Midbrain (tissue), 1 donor: ENCODE results near the gene P4HB.

ENCODE experiments used
- DNase-seq: peaks from one replicate; lab custom pipeline; 2025; lab: John Stamatoyannopoulos, UW

P4HB gene

GRCh38 chr17:81831957-81832607, 28.3 kb downstream of the P4HB start:
- DNase-seq: no peak

GRCh38 chr17:81831563-81831956, 28.8 kb downstream of the P4HB start:
- no peak for DNase-seq

- DNase-seq: no peak
Observed at GRCh38 chr17:81829858-81830257, 30.5 kb downstream of the P4HB start.

DNA sequence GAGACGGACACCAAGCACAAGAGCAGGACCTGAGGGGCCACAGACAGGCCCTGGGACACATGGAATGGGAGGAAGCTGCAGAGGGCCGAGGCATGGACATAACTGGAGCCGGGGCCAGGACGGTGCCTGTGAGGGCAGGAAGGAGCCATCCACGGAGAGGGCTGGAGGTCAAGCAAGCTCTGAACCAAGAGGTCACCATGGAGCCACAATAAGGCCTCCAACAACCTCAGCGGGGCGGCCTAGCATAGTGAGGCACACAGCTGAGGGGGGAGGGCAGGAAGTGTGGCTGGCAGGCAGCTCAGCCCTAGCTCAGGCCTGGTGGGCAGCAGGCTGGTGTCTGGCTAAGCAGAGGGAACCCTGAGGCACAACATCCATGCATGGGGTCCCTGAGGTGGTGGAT, 31.7 kb downstream of the P4HB start:
- no peak for DNase-seq

- DNase-seq: no peak
Observed at GRCh38 chr17:81825841-81826466, 34.4 kb downstream of the P4HB start.

- DNase-seq: no peak
Observed at GRCh38 chr17:81824595-81824994, 35.7 kb downstream of the P4HB start.

DNA sequence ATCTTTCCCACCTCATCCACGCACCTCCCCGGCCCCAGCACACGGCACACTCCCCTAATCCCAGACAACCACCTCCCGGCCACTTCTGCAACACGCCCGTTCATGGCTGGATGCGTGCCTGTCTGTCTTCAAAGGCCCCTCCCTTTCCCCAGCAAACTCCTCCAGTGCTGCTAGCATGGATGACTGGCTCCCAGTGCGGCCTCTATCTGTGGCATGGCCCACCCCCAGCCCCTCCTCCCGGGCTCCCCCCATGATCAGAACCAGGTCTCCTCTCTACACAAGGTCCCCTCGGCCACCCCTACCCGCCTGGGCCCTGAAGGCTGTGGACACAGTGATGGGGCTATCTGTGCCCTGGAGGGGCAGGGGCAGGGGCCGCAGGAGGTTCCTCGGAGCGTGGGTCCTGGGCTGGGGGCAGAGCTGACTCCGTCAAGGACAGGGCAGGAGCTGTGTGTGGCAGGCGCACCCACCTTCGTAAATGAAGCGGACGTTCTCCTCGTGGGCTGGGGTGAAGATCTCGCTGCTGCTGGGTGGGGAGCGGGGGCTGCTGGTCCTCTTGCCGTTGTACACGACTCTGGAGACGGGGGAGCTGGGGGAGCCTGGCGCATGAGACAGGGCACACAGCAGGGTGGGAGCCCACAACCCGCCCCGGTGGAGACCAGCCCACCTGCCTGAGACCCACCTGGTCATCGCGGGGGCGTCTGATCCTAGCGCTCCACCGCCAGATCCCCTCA, 36.4 kb downstream of the P4HB start:
- DNase-seq: no peak

DNA sequence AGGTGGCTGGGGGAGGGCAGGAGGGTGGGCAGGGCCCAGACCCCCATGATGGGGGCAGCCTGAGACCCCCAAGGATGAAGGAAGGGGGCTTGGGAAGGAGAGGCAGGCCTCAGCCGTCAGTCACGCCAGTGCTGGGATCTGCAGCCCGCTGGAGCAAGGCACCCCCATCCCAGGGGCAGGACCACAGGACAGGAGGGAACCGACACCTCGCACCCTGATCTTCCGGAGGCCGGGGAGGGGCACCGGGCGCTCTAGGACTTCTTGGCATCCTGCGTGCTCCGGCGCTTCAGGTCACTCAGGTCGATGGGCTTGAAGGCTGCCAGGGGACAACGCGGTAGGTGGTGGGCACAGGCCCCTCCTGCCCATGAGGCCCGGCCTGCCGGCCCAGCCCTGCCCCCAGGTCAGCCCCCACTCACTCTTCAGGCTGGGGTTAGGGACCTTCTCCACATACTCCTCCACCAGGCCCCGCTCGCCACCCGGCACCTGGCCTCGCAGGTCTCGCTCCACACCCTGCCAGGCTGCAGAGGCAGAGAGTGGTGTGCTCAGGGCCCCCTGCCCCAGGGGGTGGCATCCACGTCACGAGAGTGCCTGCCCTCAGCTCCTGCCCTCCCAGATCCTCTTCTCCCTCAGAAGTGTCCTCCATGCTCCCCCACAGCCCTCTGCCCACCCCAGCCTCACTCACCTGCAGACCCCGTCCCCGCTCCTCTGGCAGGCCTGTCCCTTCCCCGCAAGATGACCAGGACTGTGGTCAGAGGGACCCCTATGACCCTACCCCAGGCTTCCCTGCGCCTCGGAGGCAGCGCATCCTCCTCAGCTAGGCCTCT, 37.1 kb downstream of the P4HB start:
- DNase-seq: no peak

DNA sequence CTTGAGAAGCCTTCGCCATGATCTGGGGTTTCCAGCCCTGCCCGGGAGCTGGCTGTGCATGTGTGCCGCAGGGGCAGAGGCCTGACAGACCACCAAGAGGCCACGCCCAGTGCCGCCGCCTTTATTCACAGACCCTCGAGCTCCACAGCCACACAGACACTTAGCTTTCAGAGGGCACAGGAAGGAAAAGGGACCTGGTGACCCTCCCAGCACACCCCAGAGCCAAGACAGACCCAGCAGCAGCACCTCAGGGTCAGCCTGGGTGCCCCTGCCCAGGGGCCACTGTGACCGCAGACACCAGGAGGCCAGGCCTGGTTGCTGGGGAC, 38.1 kb downstream of the P4HB start:
- DNase-seq: no peak

DNA sequence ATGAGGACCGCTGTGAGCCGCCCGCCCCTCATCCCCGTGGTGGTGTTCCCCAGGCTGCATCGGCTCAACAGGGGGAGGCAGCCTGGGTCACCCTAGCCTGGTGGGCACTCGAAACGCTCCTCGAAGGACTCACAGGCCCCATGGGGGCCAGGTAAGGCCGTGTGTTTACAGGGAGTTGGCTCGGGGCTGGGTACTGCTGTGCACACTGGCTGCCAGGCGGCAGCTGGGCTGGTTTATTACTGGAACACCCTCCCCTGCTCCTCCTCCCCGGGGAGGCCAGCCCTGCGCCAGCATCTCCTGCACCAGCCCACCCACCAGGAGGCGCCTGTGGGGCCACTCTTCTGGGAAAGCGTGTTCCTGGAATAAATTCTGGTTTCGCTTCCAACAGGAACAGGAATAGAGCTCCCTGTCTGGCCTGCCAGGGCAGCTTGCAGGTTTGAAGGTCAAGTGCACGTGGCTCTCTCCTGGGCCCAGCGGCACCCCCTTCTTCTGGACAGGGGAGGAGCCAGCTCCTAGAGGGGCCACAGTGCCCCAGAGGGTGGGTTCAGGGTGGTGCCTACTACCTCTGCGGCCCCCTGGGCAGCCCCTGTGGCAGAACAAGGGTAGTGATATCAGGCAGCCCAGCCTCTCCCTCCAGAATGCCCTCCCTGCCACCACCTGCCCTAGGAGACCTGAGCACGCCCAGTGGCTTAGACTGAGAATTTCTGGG, 38.6 kb downstream of the P4HB start:
- DNase-seq: peak; percentile 38

DNA sequence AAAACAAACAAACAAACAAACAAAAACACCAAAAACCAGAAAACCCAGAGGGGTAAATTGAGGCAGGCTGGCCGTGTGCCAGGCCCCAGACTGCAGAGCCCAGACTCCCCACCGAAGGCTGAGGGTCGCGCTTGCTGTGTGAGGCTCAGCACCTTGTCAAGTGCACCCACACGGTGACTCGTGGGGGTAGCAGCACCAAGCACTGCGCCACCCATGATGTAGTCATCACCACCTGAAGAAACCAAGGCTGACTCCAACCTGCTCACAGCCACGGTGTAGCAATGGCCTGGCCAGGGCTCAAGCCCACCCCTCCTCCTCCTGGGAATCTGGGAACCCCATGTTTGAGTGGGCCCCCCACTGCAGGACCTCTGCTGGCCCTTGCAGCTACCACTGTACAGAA, 39.2 kb downstream of the P4HB start:
- no peak for DNase-seq

- DNase-seq: no peak
Observed at GRCh38 chr17:81819708-81820107, 40.6 kb downstream of the P4HB start.

- no peak for DNase-seq
Observed at GRCh38 chr17:81817758-81818147, 42.6 kb downstream of the P4HB start.

DNA sequence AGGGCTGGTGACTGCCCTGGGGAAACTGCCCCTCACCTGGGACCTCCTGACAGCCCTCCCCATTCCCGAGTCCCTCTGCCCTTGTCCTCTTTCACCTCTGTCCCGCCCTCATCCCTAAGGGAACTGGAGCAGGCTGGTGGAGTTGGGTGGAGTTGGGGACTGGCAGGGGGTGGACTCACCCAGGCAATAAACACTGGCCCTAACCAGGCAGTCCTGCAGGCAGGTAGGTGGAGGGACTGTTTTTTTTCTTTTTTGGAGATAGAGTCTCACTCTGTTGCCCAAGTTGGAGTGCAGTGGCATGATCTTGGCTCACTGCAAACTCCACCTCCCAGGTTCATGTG, 44.7 kb downstream of the P4HB start:
- no peak for DNase-seq

DNA sequence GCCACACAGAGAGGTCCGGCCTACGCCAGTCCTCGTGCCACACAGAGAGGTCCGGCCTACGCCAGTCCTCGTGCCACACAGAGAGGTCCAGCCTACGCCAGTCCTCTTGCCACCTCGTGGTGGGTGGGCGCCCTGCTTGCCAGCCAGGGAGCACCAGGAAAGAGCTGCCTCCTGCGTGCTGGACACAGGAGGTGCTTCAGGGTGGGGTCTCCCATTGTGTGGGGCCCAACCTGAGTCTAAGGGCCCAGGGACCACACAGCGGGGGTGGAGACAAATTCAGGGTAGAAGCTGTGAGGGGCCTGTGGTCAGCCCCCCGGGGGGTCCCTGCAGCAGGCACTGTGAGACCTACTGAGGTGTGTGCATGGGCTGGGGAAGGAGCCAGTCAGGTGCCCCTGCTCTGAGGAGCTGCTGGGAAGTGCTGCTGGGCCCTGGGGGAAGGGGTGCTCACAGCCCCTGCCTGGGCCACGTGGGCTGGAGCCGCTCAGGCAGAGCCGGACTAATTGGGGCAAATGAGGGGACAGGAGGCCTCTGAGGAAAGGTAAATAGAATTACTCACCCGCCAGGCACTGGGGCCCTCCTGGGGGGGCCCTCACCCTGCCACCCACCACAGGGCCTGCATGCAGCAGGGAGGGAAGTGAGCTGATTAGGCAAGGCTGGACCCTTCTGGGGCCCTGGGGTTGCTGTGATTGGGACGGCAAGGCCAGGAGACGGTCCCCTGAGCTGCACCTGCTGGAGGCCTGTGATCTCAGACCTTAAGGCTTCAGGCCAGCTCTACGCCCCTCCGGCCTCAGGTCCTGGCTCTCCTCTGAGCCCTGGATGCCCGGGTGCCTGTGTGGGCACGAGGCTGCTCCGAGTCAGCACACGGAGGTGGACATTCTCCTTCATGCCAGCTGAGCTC, 45.3 kb downstream of the P4HB start:
- DNase-seq: no peak

DNA sequence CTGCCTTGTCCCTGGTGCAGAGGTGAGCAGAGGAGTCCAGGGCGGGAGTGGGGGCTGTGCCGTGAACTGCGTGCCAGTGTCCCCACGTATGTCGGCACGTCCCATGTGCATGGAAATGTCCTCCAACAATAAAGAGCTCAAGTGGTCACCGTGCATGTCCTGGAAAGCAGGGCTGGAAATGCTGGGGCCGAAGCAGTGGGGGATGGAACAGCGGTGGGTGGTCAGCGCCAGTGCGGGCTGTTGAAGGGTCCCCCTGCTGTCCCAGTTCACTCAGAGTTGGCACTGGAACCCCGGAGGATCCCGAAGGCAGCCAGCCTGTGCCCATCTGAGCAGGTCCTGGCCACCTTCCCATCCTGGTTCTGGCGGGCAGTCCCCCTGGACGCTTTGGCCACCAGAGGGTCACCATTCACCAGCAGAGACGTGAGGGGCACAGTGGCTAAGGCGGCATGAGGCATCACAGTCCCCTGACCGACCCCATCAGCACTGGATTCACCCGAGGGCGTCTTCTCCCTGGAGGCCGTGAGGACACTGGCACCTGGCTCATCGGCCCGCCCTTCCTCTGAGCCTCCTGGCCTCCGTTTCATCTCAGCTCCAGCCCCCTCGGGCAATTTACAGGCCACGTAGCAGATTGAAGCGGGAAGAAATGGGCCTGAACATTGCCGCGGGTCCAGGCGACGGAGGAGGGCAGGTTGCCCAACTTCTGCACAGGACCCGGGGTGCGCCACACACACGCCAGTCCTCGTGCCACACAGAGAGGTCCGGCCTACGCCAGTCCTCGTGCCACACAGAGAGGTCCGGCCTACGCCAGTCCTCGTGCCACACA, 46.3 kb downstream of the P4HB start:
- no peak for DNase-seq

GRCh38 chr17:81813371-81813684, 47.0 kb downstream of the P4HB start:
- DNase-seq: no peak

DNA sequence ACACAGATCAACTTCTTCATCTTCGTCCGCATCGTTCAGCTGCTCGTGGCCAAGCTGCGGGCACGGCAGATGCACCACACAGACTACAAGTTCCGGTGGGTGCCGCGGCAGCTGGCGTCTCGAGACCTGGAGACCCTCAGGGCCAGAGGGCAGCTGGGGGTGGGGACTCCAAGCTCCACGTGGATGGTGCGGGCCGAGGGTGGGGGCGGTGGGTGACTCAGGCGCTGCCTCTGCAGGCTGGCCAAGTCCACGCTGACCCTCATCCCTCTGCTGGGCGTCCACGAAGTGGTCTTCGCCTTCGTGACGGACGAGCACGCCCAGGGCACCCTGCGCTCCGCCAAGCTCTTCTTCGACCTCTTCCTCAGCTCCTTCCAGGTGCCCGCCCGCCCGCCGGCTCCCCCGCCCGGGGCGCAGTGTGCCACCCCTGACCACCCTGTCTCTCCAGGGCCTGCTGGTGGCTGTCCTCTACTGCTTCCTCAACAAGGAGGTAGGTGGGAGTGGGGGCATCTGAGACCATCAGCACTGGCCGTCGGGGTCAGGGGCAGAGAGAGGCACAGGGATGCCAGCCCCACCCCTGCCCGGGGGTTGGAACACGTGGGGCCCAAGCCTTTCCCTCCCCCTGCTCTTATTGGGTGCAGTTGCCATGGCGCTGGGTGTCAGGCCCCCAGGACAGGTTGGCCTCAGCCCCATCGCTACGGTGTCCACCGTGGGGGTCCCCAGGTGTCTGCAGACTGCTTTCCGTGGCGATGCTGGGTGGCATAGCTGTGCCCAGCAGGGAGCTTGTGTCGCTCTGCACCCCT, 47.6 kb downstream of the P4HB start:
- DNase-seq: no peak

DNA sequence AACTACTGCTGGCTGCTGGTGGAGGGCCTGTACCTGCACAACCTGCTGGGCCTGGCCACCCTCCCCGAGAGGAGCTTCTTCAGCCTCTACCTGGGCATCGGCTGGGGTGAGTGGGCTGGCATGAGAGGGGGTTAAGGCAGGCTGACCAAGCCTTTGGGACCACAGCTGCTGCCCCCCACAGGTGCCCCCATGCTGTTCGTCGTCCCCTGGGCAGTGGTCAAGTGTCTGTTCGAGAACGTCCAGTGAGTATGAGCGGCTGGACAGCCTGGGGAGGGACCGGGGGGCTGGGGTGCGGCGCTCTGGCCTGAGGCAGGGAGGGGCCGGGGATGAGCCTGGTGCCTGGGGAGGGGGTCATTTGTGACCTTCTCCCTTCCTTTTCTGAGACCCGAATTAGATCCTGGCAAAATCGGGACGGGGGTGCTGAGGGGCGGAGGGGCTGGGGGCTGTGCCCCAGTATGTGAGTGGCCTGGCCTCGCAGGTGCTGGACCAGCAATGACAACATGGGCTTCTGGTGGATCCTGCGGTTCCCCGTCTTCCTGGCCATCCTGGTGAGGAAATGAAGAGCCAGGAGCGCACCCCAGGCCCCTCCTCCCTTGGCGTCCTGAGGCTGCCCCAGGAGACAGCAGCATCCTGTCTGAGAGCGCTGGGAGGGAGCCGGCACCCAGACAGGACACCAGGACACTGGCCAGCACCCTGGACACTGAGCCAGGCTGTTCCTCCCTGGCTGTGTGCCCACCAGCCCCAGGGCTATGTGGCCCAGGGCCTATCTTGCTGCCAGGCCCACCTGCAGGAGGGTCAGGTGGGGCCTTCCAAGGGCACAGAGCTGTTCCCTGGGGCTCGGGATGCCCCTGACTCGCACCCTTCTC, 48.4 kb downstream of the P4HB start:
- DNase-seq: no peak
